A204.1 (cell line): ENCODE measurements around the gene MAST2.
"Not testable (repeated sequence)": the region's sequence is repeated elsewhere in the genome, so short reads cannot be mapped to it uniquely, and the experiment has no call there.

ENCODE experiments used
- FAIRE-seq: peaks from 2 replicates; lab custom pipeline; 2012; peaks lifted over from hg19 to GRCh38; lab: Jason Lieb, UNC

MAST2 gene

DNA sequence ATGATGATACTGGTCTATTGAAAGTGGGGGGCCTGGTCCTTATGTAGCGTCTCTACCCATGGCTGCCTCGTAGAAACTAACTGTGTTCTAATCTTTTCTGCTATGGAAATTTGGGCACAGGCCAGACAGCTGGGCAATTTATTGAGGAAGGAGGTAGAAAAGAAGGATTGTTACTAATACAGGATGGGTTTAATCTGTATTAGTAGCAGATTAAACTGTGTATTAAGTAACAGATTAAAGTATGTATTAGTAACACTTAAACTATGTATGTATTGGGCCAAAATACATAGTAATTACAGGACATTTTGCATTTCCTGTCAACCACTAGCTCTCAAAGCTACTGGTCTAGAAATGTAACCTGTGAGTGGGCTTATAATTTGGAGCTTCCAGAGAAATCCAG lies 142.0 kb downstream of the MAST2 start:
- no peak for FAIRE-seq

DNA sequence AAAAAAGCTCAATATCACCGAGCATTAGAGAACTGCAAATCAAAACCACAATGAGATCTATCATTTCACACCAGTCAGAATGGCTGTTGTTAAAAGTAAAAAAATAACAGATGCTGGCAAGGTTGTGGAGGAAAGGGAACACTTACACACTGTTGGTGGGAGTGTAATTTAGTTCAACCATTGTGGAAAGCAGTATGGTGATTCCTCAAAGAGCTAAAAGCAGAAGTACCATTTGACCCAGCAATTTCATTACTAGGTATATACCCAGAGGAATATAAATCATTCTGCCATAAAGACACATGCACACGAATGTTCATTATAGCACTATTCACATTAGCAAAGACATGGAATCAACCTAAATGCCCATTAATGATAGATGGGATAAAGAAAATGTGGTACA lies 146.1 kb downstream of the MAST2 start:
- not testable (repeated sequence) for FAIRE-seq

DNA sequence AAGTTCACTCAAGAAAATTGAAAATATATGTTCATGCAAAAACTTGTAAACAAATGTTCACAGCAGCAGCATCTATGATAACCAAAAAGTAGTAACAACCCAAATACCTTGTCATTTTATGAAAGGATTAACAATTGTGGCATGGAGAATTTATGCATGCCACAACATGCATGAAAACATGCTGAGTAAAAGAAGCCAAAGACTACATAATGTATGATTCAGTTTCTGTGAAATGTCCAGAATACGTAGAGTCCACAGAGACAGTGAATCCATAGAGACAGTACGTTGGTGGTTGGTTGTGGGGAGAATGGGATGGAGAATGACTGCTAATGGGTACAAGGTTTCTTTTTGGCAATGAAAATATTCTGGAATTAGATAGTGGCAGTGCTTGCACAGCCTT lies 148.7 kb downstream of the MAST2 start:
- FAIRE-seq, result no peak

DNA sequence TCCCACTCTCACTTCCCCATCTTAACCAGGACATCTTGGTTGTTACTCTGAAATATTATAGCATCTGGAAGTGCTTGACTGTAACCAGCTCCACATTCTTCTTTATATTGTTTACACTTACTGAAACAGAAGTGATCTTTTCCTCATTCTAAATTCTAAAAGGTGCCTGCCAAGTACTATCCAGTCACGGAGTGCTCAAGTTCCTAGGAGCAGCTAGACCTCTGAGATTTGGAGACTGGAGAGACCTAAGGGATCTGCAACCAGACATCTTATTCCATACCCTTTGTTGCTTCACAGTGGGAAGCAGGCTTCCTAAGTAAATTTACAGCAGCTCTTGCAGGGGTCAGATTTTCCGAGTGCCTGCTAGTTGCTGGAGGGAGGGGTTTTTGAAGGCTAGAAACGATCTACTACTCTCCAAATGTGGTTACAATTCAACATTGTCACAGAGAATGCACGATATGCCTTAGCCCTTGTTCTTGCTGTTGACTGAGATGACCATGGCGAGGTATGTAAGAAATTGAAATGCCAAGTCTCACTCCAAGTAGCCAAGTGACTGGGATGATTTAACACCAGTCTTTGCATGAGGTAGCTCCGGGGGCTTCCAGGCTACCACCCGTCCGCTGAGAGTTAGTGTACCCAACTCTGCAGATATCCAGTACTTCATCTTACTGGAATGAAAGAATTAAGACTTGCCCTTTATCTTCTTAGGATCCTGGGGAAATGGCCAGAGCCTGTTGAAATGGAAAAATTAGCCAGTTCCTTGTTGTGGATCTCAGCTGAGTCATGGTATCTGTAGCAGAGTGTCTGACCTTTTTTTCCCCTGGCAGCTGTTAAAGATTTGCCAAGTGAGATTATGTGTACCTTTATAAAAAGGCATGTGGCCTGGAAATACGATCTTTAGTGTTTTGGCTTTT lies 150.8 kb downstream of the MAST2 start:
- FAIRE-seq, result no peak

DNA sequence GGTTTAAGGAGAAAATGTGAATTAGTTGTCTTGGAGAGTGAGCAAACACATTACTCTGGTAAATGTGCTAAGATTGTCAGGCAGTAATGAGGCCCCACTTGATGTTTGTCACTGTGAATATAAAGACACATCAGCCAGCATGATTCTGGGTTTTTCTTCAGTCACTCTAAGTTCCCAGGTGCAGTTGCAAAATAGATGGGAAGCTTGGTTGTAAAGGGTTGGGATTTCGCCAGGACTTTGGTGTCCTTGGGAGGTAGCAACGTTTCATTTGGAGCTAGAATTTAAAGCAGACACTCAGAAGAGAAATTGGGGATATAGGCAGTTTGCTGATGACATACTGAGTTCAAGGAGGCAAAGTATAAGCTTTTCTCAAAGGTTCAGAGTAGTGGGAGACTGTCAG lies 154.3 kb downstream of the MAST2 start:
- FAIRE-seq, result no peak

DNA sequence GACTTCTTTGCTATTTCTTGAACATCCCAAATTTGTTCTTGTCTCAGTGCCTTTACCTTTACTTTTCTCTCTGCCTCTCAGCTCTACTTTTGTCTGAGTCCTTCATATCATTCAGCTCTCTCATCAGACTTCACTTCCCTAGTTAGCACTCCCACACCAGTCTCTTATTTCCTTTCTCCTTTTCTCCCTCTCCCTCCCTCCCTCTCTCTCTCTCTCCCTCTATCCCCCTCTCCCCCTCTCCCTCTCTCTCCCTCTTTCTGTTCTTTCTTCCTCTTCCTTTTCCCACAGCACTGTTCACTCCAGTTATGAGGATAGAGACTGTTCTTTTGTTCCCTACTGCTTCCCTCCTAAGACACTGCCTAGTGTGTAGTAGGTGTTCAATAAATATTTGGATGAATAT lies 154.9 kb downstream of the MAST2 start:
- no peak for FAIRE-seq

DNA sequence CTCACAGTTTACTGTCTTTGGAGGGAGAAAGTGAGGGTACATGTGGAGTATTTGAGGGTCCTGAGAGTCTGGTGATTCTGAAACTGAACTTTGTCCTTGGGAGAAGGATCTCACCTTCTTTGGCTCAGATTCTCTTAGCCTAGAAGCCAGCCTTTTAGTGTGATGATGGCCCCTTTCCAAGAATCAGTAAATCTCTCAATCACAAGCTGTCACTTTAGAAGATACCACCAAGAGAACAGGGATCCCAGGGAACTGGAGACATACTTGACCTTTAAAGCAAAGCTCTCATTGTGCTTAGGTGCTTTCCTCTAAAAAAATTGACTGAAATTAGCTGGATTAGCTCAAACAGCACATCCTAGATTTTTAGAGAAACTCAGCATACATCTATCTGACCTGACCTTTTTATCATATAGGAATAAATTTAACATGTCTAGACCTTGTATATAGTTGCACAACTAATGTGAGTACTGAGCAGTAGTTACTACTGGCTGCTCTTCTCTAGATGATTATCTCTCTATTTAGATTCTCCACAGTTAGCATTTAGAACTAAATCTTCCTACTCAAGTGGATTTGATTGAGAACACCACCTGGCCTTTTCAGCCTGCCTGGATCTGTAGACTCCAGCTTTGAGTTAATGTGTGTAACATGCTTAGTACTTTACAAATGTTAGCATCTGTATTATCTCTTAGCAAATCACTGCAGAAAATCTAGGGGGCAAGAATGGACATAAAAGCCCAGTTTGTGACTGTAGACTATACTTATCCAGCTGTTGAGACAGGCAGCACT lies 157.7 kb downstream of the MAST2 start:
- FAIRE-seq, result no peak

DNA sequence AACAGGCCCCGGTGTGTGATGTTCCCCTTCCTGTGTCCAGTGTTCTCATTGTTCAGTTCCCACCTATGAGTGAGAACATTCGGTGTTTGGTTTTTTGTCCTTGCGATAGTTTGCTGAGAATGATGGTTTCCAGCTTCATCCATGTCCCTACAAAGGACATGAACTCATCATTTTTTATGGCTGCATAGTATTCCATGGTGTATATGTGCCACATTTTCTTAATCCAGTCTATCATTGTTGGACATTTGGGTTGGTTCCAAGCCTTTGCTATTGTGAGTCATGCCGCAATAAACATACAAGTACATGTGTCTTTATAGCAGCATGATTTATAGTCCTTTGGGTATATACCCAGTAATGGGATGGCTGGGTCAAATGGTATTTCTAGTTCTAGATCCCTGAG lies 158.5 kb downstream of the MAST2 start:
- not testable (repeated sequence) for FAIRE-seq

DNA sequence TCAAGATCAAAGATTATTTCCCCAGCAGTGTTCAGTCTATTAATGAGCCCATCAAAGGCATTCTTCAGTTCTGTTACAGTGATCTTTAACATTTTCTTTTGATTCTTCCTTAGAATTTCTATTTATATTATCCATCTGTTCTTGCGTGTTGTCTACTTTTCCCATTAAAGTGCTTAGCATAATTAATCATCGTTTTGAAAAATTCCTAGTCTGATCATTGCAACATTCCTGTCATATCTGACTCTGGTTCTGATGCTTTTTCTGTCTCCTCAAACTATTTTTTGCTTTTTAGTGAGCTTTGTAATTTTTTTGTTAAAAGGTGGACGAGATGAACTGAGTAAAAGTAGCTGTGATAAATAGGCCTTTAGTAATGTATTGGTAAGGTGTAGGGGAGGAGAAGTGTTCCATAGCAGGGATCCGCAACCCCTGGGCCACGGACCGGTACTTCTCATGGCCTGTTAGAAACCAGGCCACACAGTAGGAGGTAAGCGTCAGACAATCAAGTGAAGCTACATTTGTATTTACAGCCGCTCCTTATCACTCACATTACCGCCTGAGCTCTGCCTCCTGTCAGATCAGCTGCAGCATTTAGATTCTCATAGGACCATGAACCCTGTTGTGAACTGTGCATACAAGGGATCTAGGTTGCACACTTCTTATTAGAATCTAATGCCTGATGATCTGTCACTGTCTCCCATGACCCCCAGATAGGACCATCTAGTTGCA lies 165.7 kb downstream of the MAST2 start:
- no peak for FAIRE-seq

DNA sequence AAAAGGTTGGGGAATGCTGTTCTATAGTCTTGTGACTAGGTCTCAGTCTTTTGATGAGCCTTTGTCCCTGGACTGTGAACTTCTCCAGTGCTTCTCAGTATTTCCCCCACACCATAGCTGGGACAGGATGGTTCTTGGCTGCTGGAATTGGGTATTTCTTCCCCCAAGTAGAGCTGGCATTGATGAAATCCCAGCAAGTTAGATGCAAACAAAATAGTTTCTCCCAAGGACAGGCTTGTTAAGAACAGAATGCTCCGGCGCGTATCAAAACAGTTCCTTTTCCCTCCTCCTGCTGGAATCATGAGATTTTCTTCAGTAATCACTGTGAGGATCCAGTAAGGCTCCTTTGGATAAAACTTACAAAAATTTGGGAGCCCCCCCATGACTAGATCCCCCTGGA lies 166.5 kb downstream of the MAST2 start:
- FAIRE-seq, result no peak

DNA sequence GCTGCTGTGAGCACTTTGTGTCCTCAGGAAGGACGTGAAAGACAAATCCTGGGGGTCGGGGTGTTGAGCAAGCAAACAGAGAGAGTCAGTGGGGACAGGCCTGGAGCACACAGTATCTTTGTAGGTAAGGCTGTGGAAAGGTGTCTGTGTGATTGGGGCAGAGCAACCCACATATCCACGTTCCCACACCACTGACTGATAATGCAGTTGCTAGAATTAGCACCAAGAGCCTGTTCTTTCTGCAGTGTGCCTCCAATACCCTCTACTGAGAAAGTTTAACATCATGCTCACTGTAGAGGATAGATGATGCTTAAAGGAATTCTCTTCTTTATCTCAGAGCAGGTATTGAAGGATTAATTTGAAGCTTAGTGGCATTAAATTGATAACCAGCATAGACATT lies 167.9 kb downstream of the MAST2 start:
- FAIRE-seq, result no peak

DNA sequence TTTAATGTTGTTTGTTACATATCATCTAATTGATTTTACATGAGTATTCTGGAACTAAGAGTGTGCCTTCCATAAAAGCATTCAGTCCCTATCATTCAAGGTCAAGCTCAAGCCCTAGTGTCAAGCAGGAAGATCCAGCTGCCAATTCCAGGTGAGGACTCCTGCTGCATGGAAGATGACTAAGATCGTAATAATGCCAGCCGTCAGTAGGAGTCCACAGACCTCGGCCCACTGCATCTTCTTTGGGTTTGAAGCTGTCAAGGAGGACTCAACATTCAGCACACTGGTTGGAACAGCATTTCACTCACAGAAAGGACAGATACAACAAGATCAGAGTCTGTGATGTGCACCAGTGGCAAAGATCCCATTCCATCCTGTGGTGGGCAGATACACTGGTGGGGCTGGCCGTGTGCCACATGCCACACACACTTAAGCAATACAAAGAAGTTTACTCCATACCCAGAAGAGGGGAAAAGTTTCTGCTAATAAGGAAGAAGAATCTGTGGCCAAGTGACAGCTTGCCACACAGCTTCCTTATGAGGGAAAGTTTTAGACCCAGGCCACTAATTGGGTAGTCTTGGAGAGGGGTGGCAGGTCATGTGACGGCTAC lies 168.6 kb downstream of the MAST2 start:
- no peak for FAIRE-seq

DNA sequence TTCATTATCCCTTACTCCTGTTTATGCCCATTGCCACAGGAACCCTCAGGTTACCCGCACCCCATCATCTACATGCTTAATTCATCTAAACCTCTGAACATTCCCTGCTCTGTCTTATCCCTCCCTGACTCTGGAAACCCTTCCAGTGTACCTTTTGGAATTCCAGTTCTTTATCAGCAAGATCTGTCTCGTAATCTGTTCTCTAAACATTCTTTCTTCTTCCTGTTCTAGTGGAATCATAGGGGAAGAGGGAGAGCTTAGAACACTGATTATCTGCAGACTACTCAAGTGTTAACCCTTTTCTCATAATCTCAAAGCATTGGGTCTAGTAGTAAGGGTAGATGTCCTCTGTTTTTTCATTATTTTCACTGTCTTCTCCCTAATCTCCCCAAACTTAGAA lies 169.2 kb downstream of the MAST2 start:
- no peak for FAIRE-seq

DNA sequence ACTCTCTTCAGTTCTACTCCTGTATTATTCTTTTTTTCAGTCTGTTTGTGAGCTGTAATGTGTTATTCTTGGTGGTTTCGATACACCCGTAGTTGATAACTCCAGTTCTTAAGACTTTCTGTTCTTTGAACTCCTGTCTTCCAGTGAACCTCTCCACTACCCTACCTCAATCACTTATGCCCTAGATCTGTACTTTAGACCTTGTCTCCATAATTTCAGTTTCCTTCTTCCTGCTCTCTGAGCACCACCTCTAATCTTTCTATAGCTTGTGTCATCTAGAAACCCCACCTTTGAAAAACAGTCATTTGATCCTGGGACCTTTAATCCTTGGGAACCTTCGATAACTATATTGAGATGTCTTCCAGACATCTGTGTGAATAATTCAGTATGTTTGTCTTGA lies 169.7 kb downstream of the MAST2 start:
- no peak for FAIRE-seq

DNA sequence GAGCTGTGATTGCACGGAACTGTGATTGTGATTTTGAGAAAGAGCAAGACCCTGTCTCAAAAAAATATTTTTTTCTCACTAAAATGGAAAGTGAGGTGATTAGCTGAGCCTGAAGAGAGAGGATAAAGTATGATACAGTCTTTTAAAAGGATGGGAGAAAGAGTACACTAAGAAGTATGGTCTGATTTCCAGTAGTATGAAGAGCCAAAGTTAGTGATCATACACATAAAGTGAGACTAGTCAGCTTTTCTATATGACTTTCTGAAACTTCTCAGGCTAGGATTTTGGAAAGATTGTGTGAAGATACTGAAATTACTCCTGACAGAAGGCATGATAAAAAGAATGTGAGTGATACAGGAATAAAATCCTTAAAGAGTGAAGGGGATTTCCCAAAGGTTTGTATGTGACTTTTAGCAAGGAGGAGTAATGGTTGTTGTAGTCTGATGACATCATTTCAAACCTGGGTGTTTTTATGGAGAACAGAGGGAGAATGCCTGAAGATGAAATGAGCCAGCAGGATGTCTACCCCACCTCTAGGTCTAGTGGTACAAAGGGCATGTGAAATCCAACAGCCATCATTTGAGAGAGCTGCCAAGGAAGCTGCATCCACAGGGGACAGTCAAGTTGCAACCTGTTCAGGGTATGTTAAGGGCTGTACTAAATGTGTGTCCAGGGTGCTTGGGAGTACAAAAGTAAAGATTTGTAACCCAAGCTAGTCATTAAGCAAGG lies 171.3 kb downstream of the MAST2 start:
- FAIRE-seq, result no peak

DNA sequence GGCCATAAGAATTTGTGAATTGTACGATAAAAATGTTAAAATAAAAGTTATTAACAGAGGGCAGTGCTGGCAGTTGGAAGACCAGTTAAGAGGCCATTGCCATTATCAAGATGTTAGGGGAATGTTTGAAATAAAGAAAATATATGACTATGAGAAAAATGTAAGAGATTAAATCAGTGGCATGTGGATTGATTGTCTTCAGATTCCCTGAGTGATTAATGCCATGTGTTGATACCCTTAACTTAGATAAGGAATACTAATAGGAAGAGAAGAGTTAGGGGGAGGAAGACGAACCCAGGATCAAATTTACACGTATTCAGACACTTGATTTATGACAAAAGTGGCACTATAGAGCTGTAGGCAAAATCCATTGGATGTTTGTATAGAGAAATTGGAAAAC lies 173.2 kb downstream of the MAST2 start:
- no peak for FAIRE-seq

DNA sequence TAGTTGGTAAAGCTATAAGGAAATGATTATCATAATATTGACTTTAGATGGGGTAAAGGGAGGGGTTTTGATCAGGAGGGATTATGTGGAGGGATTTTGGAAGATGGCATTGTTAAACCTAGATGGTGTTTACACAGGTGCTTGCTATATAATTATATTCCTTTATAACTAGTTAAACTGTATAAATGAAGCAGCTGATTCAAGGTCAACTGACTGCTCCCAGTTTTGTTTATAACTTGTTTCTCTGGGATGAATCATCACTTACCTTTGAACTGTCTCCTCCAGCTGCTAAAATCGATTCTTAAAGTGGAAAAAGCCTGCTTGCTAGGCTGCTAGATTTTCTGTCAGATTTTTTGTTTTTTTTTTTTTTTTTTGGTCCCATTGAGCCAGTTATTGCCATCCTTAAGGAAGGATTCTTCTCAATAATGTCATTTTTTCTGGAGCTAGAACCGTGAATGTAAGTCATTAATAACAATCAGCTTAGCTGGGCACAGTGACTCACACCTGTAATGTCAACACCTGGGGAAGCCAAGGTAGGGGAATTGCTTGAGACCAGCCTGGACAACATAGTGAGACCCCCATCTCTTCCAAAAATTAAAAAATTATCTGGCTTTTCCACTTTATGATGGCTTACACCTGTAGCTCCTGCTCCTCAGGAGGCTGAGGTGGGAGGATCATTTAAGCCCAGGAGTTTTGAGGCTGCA lies 175.8 kb downstream of the MAST2 start:
- no peak for FAIRE-seq

DNA sequence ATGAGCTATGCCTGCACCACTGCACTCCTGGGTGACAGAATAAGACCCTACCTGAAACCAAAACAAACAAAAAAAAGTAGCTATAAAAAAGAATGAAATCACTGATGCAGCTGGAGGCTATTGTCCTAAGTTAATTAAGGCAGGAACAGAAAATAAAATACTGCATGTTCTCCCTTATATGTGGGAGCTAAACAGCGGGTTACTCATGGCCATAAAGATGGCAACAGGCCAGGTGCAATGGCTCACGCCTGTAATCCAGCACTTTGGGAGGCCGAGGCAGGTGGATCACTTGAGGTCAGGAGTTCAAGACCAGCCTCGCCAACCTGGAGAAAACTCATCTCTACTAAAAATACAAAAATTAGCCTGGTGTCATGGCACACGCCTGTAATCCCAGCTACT lies 176.4 kb downstream of the MAST2 start:
- FAIRE-seq, result no peak

DNA sequence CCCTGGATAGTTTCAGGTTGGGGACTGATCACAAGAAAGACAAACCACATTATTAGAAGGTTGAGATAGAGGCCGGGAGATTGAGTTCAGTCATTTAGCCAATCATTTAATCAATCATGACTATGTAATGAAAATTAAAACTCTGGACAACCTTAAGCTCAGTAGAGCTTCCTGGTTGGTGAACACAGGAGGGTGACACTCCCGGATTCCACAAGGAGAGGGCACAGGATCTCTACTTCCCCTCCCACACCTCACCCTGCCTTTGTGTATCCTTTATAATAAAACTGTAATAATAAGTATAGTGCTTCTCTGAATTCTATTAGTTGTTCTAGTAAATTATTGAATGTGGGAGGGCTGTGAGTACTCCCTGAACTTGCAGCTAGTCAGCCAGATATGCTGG lies 178.9 kb downstream of the MAST2 start:
- FAIRE-seq, result no peak

DNA sequence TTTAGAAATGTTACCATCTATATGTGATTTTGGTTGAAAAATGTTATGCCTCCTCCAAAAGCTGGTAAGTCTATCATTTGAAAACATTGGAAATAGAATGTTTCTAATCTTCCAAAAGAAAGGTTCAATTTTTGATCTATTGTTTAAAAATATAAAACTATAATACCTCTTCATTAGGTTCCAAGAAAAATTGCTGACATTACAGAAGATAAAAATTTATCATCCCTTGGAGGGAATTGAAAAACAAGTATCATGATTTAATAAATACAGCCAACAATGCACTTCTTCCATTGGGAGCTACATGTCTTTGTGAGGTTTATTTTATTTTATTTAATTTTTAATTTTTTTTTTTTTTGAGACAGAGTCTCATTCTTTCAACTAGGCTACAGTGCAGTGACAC lies 180.6 kb downstream of the MAST2 start:
- no peak for FAIRE-seq

DNA sequence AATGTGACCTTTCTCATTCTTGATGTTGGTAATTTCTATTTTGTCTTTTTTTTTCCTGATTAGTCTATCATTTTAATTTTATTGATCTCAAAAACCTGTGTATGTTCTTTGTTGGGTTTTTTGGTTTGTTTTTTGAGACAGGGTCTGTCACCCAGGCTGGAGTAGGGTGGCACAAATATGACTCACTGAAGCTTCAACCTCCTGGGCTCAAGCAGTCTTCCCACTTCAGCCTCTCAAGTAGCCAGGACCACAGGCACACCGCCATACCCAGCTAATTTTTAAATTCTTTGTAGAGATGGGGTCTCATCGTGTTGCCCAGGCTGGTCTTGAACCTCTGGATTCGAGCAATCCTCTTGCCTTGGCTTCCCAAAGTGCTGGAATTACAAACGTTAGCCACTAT lies 183.8 kb downstream of the MAST2 start:
- FAIRE-seq, result no peak
